Esophagus squamous epithelium (tissue), 4 donors: ENCODE data around the gene KCTD13.

Source experiments
- CTCF ChIP-seq, 6 experiments: fragments of 450-650 bp in 4 of 6; fragments of 200-600 bp in 2 of 6; sonication (generic) in 2 of 6; IDR thresholded peaks; one replicate each; pipeline ENCODE4 v1.5.1; 2016 to 2019; ENCODE audit warnings: antibody characterized with exemption in 6 of 6, mild to moderate bottlenecking in 4 of 6, moderate library complexity in 4 of 6
- POLR2A ChIP-seq, 4 donors: fragments of 450-650 bp; IDR thresholded peaks; one replicate each; pipeline ENCODE4 v1.6.1; 2017; ENCODE audit warnings: antibody characterized with exemption in 4 of 4, mild to moderate bottlenecking in 4 of 4, moderate library complexity in 3 of 4

- no peak for TF ChIP-seq CTCF (IDR thresholded peaks at IDR 0.05)
- no peak for TF ChIP-seq POLR2A (IDR thresholded peaks at IDR 0.05)
Measured at GRCh38 chr16:29959293-29959692, 33.3 kb upstream of the KCTD13 start.
